ENCODE measurements around the gene CACNA2D4.

GRCh38 chr12:1779783-1780182 lies 138.7 kb downstream of the CACNA2D4 start:
- TF ChIP-seq ELF4 (IDR thresholded peaks at IDR 0.05) (no peak), HDGF (IDR thresholded peaks at IDR 0.05; ENCODE audit: borderline replicate concordance) (no peak), FOXK2 (IDR thresholded peaks at IDR 0.05) (no peak), FOXM1 (IDR thresholded peaks at IDR 0.05; ENCODE audit: borderline replicate concordance) (no peak), FOXA1 (IDR thresholded peaks at IDR 0.05) (no peak), NFRKB (IDR thresholded peaks at IDR 0.05) (no peak), TARDBP (IDR thresholded peaks at IDR 0.05) (no peak), PKNOX1 (IDR thresholded peaks at IDR 0.05) (no peak), ARNT (IDR thresholded peaks at IDR 0.05) (no peak), SUZ12 (IDR thresholded peaks at IDR 0.05) (no peak)

All from HEK293T (cell line).